GM19467 (cell line): ENCODE data around the gene ADGRE2.
"Not testable (repeated sequence)": the region's sequence is repeated elsewhere in the genome, so short reads cannot be mapped to it uniquely, and the experiment has no call there.

Experiments used
- ATAC-seq: cut with Tn5 transposase; IDR thresholded peaks from one replicate; pipeline ENCODE4 v1.9.1; 2021; ENCODE audit warnings: mild to moderate bottlenecking, moderate library complexity; ENCODE audit not compliant: unreplicated experiment

ADGRE2 gene

DNA sequence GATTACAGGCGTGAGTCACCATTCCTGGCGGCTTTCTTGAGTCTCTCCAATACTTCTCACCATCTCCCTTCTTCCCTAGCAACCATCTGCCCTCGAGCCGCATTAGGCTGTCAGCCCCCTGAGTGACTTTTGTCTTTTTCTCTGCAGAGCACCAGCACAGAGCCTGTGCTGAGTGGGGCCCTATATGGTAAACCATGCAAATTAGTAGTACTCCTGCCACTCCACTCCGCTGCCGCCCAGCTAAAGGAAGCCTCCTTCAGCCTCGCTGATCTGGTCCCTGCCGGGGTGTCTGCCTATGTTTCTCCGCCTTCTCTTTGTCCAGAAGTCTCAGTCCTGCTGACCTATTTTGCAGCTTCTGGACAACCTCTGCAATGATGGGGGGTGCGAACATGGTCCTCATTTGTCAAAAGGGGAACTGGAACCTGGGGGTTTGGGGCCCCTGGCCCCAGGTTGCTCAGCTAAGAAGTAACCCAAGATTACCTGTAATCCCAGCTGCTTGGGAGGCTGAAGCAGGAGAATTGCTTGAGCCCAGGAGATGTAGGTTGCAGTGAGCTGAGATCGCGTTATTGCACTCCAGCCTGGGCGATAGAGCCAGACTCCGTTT, 2.4 kb upstream of the ADGRE2 start:
- ATAC-seq, result not testable (repeated sequence)

DNA sequence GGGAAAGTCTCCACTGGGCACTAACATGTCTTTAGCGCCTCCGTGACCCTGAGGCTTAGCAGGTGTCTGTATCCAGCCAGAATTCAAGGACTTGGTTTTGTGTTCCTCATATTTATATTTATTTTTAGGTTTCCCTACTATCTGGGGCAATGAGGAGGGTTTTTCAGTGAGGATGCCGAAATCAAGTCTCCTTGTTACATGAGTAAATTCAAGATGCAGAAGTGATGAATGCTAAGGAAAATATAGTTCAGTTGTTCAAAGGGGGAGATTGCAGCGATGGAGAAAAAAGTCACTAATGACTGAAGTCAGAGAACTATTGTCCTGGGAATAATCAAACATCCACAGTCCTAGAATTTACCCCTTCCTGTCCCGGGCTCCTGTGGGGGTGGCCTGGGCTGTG, 791 bp upstream of the ADGRE2 start:
- ATAC-seq, result no peak

DNA sequence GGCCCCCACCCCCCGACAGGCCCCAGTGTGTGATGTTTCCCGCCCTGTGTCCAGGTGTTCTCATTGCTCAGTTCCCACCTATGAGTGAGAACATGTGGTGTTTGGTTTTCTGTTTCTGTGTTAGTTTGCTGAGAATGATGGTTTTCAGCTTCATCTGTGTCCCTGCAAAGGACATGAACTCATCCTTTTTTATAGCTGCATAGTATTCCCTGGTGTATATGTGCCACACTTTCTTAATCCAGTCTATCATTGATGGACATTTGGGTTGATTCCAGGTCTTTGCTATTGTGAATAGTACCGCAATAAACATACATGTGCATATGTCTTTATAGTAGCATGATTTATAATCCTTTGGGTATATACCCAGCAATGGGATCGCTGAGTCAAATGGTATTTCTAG, 715 bp downstream of the ADGRE2 start:
- not testable (repeated sequence) for ATAC-seq

DNA sequence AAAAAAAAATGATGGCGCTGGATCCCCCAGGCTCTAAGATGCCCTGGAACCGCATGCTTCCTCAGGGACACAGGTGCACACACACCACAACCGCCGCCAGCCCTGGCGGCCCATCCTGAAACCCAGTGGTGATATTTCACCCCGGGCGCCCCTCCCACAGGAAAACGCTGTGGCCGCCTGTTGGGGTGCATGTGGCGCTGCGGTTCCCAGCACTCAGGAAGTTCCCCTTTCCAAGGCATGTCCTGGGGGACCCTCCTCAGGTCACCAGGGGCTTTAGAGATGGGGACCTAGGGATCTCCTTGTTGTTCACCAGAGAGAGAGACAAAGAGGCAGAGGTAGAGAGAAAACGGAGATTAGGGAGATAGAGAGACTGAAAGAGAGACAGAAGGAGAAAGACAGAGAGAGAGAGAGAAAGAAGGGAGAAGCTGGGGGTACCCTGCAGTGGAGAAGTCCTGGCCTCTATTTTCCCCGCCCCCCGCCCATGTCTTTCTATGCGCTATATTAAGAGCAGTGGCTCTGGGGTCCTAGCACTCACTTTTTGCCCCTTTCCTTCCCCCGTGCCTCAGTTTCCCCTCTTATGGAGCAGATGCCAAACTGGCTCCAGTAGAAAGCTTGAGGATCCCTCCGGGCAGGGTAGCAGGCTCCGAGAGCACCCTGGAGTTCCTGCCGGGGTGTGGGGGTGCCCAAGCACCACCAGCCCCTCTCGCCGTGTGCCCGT, 2.3 kb downstream of the ADGRE2 start:
- ATAC-seq, result no peak

DNA sequence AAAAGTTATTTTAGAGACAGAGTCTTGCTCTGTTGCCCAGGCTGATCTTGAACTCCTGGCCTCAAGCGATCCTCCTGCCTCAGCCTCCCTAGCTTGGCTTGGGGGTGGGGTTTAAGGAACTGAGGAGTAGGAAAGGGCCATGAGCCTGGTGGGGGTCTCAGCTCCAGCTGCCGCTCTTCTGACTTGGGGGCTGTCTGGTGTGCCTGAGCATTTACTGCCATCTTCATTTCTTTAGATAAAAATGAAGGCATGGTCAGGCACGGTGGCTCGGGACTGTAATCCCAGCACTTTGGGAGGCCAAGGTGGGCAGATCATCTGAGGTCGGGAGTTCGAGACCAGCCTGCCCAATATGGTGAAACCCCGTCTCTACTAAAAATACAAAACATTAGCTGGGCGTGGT, 3.0 kb downstream of the ADGRE2 start:
- not testable (repeated sequence) for ATAC-seq

DNA sequence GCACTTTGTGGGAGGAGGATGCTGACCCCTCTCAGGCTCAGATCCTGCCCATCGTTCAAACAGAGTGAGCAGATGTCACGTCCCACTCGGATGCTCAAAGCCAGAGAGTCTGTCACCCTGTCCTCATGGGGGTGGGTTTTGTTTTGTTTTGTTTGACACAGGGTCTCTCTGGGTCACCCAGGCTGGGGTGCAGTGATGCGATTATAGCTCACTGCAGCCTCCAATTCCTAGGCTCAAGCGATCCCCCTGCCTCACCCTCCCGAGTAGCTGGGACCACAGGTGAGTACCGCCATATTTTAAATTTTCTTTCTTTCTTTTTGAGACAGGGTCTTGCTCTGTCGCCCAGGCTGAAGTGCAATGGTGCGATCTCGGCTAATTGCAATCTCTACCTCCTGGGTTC, 4.0 kb downstream of the ADGRE2 start:
- no peak for ATAC-seq

DNA sequence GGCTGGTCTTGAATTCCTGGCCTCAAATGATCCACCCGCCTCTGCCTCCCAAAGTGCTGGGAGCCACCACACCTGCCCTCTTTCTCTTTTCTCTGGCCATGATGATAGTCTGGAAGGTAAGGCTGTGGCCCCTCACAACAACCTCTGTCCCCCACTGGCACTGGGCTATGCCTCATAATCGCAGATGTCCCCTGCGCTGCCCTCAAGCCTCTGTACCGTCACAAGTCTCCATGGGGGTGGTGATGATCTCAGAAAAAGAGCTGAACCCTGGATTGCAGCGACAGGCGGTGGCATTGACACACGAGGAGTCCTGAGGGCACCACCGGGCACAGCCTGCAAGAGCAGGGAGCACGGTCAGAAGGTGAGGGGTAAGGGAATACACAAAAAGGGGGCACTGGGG, 4.6 kb downstream of the ADGRE2 start:
- not testable (repeated sequence) for ATAC-seq

DNA sequence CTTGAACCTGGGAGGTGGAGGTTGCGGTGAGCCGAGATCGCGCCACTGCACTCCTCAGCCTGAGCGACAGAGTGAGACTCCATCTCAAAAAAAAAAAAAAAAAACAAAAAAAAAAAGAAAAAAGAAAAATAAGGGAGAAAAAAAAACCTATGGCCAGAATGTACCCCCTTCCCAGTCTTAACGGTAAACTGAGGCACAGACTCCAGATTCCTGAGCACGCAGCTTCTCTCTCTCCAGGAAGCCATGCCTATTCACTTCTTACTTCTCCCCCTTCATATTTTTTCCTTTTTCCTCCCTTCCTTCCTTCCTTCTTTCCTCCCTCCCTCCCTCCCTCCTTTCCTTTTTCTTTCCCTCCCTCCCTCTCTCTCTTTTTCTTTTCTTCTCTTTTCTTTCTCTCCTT, 5.4 kb downstream of the ADGRE2 start:
- no peak for ATAC-seq

DNA sequence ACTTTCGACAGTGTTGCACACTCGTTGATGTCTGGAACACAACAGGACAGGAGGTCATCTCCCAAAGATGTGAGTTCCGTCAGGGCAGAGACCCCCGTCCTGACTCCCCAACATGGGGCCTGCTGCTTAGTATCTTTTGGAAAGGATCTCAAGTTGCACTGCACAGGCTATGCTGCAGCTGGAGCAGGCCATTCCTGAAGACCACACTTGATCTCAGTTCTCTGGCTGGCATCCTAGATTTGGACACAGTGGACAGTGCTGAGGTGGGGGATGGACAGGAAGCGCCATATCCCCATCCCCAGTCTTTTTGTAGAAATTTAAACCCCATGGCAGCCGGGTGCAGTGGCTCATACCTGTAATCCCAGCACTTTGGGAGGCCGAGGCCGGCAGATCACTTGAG, 5.9 kb downstream of the ADGRE2 start:
- no peak for ATAC-seq

DNA sequence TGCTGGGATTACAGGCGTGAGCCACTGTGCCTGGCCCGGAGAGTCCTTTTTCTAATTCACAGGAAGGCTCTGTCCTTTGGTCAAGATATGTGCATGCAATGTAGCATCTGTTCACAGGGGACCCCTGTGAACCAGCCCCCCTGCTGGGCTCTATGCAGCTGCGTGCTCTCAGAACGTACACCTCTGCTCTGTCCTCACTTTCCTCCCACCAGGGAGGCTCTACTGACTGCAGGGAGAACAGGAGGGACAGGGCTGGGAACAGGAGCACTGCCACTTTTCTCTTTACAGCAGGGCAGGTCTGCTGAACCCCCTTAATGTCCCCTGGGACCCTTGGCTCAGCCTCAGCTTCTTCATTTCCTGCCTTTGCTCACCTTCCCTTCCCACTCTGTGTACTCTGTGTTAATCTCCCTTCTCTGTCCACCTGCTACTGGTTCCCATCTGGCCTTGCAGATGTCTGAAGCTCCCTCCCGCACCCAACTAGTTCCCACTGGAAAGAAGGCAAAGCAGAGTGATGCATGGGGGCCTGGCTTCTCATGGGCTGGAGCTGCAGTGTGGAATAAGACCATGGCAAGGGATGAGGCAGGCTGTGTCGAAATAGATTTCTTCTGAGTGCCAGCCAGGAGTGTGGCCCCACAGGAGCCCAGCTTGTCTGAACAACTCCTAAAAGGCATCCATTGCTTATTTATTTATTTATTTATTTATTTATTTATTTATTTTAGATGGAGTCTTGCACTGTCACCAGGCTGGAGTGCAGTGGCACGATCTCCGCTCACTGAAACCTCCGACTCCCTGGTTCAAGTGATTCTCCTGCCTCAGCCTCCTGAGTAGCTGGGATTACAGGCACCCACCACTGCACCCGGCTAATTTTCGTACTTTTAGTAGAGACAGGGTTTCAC, 7.2 kb downstream of the ADGRE2 start:
- no peak for ATAC-seq

DNA sequence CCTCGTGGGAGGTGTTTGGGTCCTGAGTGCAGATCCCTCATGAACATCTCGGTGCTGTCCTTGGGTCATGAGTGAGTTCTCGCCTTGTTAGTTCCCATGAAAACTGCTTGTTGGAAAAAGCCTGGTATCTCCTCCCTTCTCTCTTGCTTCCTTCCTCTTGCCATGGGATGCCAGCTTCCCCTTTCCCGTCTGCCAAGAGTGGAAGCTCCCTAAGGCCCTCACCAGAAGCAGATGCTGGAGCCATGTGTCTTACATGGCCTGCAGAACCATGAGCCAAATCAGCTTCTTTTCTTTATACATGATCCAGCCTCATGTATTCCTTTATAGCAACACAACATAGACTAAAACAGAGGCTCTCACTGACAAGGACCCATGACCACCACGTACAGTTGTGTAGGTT, 8.2 kb downstream of the ADGRE2 start:
- ATAC-seq, result no peak

DNA sequence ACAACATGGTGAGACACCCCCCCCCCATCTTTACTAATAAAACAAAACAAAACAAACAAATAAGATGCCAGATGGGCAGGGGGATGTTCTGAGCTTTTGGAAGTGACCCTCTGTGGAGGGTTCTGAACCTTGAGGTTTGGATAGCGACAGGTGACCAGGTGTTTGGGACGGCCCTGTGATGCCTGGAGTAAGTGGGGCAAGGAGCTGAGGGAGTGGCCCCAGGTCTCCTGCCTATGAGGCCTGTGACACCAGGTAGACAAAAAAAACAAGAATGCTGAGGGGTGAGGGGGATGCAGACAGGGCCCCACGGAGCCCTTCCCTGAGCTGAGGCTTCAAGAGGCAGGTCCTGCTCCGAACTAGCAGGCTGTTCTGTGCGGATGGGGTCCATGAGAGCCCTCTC, 9.2 kb downstream of the ADGRE2 start:
- ATAC-seq, result no peak

DNA sequence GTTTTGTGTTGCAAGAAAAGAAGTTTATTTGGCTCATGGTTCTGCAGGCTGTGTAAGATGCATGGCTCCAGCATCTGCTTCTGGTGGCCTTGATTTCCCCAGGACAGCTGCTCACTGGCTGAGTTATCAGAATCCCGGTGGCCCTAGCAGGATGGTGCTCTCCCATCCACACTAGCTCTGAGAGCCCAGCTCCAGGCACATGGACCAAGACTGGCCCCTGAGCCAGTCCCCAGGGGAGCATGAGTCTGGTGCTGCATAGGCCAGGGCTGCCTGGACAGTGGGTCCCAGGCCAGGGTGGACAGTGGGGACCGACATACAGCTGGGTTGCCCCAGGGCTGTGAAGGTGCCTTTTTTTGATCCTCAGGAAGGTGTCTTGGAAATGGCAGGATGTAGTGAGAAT, 10.4 kb downstream of the ADGRE2 start:
- ATAC-seq, result no peak

DNA sequence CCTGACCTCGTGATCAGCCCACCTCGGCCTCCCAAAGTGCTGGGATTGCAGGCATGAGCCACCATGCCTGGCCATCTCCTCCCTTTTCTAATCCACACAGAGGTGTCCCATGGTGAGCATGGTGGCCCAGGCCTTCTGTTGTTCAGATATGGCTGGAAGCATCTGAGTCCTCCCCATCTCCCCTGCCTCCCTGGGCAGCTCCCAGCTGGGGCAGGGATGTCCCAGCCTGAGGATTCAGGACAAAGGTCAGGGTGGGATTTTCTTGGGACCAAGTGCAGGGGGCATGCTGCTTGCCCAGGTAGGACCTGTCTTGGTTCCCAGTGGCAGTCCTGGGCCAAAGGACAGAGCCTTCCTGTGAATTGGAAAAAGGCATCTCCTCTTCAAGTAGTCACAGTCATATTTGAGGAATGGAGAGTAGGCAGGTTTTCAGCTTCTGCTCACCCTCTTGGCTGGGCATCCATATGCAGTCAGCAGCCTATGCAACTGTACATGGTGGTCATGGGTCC, 10.8 kb downstream of the ADGRE2 start:
- no peak for ATAC-seq

DNA sequence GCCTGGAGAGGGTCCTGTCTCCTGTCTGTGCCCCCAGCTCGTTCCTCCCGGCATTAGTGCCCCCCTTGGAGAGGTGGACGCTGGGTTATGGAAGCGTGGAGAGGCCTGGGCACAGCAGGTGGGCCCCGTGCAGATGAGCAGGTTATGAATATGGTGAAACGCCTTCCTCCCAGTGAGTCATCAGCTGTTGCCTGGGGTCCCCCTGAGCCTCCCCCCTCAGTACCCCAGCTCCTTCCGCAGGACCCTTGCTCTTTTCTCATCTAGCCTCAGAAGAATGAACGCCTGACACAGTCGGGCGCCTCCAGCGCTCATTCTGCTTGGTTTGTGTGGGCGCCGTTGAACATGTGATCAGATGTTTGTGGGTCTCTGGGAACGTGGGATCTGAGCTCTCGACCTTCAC, 12.5 kb downstream of the ADGRE2 start:
- not testable (repeated sequence) for ATAC-seq

DNA sequence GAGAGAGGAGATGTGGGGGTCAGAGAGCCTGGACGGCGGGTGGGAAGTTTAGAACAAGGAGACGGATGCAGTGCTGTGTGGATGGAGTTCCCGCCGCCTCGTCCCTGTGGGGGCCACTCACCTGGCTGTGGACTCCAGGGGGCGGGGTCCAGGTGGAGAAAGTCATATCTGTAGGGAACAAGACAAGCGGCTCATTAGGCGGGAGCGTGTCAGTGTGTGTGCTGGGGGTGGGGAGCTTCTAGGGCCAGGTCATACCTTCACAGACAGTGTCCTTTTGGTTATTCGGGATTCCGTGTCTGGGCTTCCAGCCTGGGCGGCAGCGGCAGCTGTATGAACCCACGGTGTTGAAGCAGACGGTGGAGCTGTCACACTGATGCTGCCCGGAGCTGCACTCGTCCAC, 13.0 kb downstream of the ADGRE2 start:
- ATAC-seq, result not testable (repeated sequence)

DNA sequence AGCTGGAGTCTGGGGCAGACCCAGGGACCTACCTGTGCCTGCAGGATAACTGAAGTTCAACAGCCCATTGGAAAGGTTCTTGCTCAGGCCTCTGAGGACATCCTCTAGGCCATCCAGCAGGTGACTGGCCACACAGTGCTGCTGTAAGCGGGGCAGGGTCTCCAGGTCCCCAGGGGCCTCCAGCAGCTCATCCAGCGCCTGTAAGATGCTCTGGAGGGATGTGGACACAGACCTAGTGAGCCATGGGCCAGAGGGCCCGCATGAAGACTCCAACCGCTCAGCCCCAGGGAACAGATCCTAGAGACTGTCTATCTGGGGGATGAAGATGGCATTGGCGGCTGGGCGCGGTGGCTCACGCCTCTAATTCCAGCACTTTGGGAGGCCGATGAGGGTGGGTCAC, 14.0 kb downstream of the ADGRE2 start:
- ATAC-seq, result no peak

DNA sequence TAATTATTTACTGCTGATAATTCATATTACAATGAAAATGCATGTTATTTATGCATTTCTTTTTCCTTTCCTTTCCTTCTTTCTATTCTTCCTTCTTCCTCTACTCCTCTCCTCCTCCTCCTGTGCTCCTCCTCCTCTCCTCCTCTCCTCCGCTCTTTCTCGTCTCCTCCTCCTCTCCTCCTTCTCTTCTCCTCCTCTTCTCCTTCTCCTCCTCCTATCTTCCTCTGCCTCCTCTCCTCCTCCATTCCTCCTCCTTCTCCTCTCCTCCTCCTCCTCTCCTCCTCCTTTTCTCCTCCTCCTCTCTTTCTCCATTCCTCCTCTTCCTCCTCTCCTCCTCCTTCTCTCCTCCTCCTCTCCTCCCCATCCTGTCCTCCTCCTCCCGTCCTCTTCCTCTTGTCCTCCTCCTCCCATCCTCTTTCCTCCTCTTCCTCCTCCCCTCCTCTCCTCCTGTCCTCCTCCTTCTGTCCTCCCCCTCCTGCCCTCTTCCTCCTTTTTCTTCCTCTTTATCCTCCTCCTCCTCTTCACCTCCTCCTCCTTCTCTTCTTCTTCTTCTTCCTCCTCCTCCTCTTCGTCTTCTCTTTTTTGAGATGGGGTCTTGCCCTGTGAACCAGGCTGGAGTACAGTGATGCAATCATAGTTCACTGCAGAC, 14.7 kb downstream of the ADGRE2 start:
- no peak for ATAC-seq

DNA sequence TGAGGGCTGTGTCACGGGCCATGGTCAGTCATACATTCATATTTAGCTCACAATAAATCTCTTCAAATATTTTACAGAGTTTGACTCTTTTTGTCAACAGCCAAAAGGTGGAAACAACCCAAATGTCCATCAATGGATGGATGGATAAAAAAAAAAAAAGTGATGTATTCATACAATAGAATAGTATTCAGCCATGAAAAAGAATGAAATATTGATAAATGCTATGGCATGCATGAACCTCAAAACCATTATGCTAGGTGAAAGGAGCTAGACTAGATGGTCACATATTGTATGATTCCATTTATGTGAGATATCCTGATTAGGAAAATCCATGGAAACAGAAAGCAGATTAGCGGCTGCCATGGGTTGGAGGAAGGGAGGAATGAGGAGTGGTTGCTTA, 16.2 kb downstream of the ADGRE2 start:
- ATAC-seq, result no peak

DNA sequence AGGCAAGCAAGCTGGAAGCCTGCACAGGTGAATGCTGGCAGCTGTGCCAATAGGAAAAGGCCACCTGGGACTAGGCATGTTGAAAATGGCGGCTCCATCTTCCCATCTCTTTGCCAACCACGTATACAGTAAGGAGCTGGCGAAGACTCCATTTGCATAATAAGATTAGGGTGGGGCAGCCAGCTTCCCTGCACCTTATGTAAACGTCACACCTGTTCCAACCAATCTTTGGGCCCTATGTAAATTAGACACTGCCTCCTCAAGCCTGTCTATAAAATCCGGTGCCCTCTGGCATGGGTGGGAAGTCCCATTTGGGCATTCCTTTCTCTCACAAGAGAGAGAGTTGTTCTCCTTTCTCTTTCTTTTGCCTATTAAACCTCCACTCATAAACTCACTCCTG, 16.8 kb downstream of the ADGRE2 start:
- no peak for ATAC-seq

DNA sequence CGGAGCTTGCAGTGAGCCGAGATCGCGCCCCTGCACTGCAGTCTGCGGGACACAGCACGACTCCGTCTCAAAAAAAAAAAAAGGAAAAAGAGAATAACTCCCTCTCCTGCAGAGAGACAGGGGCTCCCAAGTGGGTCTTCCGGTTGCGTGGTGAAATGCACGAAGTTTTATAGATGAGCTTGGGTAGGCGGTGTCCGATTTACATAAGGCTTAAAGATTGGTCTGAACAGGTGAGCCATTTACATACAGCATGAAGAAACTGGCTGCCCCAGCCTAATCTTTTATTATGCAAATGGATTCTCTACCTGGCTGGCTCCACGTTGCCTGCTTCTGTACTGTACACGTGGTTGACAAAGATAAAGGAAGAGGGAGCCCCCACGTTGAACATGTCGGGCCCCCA, 19.5 kb downstream of the ADGRE2 start:
- ATAC-seq, result no peak
